Stimulated activated CD4-positive, alpha-beta T cell treated with anti-CD3 and anti-CD28 coated beads, Interleukin-2, amount 100 ng/mL, for 24 hours (primary cell): ENCODE data around the gene PDCD5.
"Not testable (repeated sequence)": the region's sequence is repeated elsewhere in the genome, so short reads cannot be mapped to it uniquely, and the experiment has no call there.

Source experiments
- DNase-seq, 2 donors: peaks; one replicate each; pipeline ENCODE4 v3.0.0-alpha.2; 2020

The PDCD5 gene

GRCh38 chr19:32580901-32581704 lies at the start of gene PDCD5:
Gene PDCD5, plus strand, starts transcription at chr19:32581190. Its CDS starts 72 bp downstream, at chr19:32581262.
- DNase-seq: peak; percentile 97 to 98

- no peak for DNase-seq
Measured at GRCh38 chr19:32532233-32532632, 48.8 kb upstream of the PDCD5 start.

- DNase-seq: no peak
Measured at GRCh38 chr19:32537580-32537979, 43.4 kb upstream of the PDCD5 start.

GRCh38 chr19:32539240-32539916 lies 41.6 kb upstream of the PDCD5 start:
- no peak for DNase-seq

- no peak for DNase-seq
Measured at GRCh38 chr19:32540621-32541020, 40.4 kb upstream of the PDCD5 start.

- DNase-seq: not testable (repeated sequence)
Measured at GRCh38 chr19:32541376-32541775, 39.6 kb upstream of the PDCD5 start.

- DNase-seq: no peak
Measured at GRCh38 chr19:32542477-32543108, 38.4 kb upstream of the PDCD5 start.

- DNase-seq: no peak
Measured at GRCh38 chr19:32543115-32543900, 37.7 kb upstream of the PDCD5 start.

- DNase-seq: no peak
Measured at GRCh38 chr19:32544917-32545316, 36.1 kb upstream of the PDCD5 start.

- no peak for DNase-seq
Measured at GRCh38 chr19:32550666-32551065, 30.3 kb upstream of the PDCD5 start.

GRCh38 chr19:32555786-32556185 lies 25.2 kb upstream of the PDCD5 start:
- no peak for DNase-seq

GRCh38 chr19:32558607-32559228 lies 22.3 kb upstream of the PDCD5 start:
- no peak for DNase-seq

GRCh38 chr19:32563761-32564160 lies 17.2 kb upstream of the PDCD5 start:
- DNase-seq: no peak

GRCh38 chr19:32566246-32566830 lies 14.7 kb upstream of the PDCD5 start:
- DNase-seq: no peak

GRCh38 chr19:32567486-32567885 lies 13.5 kb upstream of the PDCD5 start:
- no peak for DNase-seq

- peak; percentile 33 to 38 for DNase-seq
Measured at GRCh38 chr19:32570081-32570785, 10.8 kb upstream of the PDCD5 start.

GRCh38 chr19:32571471-32572075 lies 9.4 kb upstream of the PDCD5 start:
- DNase-seq: not testable (repeated sequence)

GRCh38 chr19:32572700-32573491 lies 8.1 kb upstream of the PDCD5 start:
- not testable (repeated sequence) for DNase-seq

GRCh38 chr19:32573492-32573794 lies 7.5 kb upstream of the PDCD5 start:
- DNase-seq: no peak

GRCh38 chr19:32576790-32577189 lies 4.2 kb upstream of the PDCD5 start:
- no peak for DNase-seq
